ENCODE data around the gene KIAA1549. TPM values are rescaled to one million over a fixed set of nuclear protein-coding genes. Genes with fewer than 3 reads are reported as not detected.

Gene KIAA1549
- total RNA-seq, 2 experiments from 2014 or later, result 1.6 to 1.7 TPM

DNA sequence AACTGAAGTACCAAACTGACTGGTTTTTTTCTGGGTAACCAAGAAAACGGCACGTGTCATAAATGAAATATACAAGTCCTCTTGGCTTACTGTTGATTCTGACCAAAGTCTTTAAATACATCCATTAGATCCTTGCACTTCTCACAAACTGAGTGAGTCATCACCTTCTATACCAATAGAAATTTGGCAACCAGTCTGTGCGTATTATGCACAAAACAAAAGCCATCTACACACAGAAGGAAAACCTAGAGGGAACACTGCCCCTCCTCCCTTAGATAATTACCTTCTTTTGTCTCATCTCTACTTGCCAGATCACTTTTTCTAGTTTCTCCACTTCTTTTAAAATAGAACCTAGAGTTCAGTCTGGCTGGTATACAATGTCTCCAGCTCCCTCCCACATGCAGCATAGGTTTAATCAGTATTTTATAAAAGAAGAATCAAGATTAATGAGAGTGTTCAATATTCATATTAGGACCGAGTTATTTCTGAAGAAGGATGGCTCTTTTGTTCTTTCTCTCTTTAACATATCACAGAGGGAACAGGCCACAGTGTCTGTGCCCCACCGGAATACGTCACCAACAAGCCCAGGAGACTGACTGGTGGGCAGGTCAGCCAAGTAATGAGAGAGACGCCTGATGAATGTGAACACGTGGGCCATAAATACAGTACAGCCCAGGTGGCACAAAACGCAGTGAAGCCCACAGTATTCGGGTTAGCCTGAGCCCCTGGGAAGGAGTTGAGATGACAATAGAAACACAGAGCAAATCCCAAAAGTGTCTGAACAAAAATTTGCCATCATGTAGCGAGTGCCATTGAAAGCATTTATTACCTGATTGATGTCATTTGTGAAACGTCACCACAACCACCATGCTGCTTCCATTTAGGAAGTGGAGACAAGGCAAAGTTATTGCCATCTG is 91.3 kb downstream of the KIAA1549 start:
- POLR2A ChIA-PET, result no interaction called here
- CTCF ChIA-PET, result no interaction called here

DNA sequence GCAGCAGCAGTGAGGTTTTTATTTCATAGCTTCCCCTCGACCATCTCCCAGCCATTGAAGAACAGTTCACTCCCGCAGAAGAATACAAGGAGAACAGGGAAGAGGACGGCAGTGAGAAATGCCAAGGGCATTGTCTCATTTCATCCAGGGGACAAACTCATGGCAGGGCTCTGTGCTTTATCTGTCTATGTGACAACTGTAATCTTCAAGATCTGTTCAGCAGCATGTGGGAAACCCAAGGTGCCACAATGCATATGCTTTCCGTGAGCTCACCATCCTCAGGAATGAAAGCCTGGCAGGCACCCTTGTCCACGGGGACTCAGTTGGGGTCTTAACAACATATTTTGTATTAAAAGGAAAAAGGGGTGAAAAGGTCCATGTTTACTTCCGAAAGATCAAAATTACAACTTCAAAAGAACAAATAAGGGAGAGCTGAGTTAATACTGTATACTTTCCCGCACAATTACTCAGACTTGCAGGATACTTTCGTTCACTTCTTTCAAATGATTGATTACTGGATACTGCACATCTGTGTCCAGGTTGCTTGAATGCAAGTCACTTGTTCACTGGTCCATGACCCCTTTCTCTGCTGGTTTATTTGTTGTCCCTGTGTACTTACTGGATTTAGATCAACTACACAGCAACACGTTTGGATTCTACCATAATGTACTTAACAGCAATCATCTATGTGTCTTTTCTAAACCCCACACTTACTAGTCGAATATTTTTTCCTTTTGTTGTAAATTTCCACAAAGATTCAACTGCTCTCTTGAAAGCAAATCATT is 93.1 kb downstream of the KIAA1549 start:
- ChIA-PET CTCF (interaction anchor here (0.8 kb wide), 1 partner anchor 12 kb away, joined by 3 read pairs; no protein-coding TSS in a partner anchor), POLR2A (no interaction called here)

DNA sequence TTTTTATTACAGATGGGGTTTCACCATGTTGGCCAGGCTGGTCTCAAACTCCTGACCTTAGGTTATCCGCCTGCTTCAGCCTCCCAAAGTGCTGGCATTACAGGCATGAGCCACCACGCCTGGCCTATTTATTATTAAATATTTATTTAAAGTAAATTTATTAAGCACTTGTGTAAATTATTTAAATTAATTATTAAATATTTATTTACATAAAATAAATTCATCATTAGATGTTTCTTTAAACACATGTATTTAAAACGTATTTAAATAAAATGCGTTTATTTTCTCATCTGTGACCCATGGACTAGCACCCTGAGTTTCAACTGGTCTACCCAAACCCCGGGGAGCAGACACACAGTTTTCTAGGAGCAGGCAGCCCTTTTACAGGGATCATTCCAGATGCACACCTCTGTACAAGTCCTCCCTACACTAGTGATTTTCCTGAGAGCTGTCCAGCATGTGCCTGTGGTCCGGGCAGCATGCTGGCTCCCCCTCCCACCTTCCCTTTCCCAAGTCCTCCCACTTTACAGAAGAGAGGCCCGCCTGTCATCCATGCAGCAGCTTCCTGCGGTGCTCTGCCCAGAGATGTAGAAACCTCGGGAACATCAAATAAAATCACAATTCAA is 94.0 kb downstream of the KIAA1549 start:
- ChIA-PET POLR2A (interaction anchor here (0.6 to 1.0 kb wide), 2 partner anchors 9 to 11 kb away, joined by 4 to 6 read pairs; no protein-coding TSS in a partner anchor), CTCF (interaction anchor here (1.0 to 1.7 kb wide), 11 partner anchors 8 to 262 kb away, joined by 3 to 12 read pairs (median 4); partner anchors contain the start of gene ZC3HAV1L)

DNA sequence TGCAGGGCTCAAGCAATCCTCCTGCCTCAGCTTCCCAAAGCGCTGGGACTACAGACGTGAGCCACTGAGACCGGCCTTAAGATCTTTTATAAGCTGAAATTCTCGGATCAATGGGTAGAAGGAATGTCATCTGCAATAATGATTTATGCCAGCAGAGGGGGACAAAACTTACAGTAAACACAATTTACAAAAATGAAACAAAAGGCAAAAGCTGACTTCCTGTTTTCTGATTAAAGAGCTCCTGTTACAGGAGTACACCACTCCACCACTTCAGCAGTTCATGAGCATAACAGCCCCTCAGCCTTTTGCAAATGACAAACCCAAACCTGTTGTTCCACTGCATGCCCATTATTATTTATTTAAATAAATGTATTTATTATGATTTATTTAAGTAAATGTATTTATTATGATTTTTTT is 94.7 kb downstream of the KIAA1549 start:
- ChIA-PET POLR2A (interaction anchor here (0.6 to 1.0 kb wide), 2 partner anchors 9 to 11 kb away, joined by 4 to 6 read pairs; no protein-coding TSS in a partner anchor), CTCF (interaction anchor here (1.0 to 1.7 kb wide), 12 partner anchors 9 to 262 kb away, joined by 3 to 12 read pairs (median 4); partner anchors contain the start of gene ZC3HAV1L)

DNA sequence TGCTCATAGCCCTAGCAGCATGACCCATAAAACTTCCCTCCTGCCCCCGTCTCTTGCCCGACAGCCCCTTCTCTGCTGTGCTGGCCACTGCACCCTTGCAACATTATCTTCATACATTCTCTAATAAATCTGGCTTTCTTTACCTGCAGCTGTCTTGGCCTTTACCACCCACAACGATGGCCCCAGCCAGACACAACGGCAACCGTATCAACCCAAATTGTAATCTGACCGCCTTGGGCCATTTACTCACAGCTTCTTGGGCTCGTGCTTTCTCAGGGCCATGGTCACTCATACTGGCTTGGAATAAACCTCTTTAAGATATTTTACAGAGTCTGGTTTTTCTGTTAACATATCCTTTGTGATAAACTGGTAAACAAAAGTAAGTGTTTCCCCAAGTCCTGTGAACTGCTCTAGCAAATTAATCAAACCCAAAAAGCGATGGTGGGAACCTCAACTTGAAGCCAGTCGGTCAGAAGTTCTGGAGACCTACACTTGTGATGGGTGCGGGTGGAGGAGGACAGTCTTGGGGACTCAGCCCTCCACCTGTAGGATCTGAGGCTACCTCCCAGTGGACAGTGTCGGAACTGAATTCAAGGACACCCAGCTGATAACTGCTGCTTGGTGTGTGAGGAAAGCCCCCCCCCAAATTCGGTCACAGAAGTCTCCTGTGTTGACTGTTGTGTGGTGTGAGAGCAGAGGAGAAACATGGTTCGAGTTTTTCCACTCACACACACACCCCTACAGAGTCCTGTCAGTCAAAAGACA is 95.6 kb downstream of the KIAA1549 start:
- CTCF ChIA-PET, result interaction anchor here (1.1 to 1.7 kb wide), 7 partner anchors 8 to 190 kb away, joined by 3 to 12 read pairs (median 4); partner anchors contain the start of gene ZC3HAV1L
- POLR2A ChIA-PET, result no interaction called here

DNA sequence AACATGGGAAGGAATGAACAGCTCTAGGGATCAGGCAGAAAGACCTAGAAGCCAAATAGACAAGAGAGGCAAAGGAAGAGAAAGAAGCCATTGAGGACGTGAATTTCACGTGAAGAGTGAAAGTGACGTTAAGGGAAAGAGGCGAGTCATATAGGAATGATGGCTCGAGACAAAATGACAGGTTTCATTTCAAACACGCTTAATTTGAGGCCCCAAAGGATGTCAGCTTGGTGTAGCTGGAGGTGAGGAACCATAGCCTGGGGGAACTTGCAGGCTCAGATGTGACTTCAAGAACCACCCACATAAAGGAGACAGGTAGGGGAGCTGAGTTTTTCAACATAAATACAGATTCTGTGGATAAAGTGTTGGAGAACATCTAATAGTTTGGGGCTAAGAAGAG is 98.9 kb downstream of the KIAA1549 start:
- ChIA-PET POLR2A (no interaction called here), CTCF (interaction anchor here (0.7 to 1.1 kb wide), 3 partner anchors 10 to 1042 kb away, joined by 3 read pairs; no protein-coding TSS in a partner anchor)

DNA sequence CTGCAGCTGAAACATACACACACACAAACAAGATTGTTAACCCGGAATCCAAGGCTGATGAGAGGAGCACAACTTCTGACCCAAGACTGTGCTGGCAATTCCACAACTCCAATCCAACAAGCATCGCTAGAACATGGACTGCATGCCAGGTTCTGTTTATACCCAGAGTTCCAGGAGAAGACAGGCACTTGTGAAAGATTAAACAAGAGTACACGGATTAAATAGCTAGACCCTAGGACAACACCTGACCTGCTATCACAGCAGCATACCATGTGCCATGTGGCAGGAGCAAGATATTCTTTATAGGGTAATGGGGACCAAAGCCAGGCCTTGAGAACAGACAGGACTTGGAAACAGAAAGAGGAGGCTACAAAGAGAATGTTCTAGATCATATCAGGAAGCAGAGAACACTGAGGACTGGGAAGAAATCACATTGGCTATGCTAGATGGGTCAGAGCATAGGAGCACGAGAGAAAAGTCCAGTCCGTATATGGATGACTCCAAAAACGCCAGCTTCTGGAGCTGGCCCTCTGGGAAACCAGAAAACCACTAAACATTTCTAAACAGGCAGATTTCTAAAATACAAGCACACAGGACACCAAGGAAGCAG is 99.5 kb downstream of the KIAA1549 start:
- CTCF ChIA-PET, result interaction anchor here (1.1 kb wide), 1 partner anchor 143 kb away, joined by 3 read pairs; no protein-coding TSS in a partner anchor
- POLR2A ChIA-PET, result no interaction called here

DNA sequence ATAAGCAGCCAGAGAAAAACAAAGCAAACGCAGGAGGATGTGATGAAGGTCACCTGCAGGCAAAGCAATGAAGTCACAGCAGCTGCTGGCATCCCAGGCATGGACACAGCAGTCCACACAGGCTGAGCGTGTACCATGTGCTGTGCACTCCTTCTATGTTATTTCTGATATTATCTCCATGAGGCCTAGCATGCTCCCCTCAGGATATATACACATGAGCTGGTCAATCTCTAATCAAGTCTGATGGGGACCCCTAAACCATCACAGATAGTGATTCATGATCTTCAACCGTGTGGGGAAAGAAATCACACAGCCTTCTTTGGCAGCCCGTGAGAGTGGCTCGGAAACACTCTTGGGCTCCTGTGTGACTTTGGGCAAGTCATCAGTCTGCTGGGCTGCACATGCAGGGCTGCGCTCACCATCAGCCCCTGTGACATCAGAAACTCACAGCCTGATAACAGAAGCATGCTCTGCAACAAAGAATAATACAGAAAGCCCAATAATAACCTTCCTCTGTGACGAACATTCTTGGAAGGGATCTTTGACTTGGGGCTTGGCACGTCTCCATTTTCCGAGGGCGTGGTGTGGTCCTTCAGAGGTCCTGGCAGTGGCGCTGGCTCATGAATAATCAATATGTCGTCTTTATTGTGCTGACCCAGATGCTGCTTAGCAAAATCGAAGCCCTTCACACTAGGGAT is 100.2 kb downstream of the KIAA1549 start:
- ChIA-PET CTCF (no interaction called here), POLR2A (no interaction called here)

DNA sequence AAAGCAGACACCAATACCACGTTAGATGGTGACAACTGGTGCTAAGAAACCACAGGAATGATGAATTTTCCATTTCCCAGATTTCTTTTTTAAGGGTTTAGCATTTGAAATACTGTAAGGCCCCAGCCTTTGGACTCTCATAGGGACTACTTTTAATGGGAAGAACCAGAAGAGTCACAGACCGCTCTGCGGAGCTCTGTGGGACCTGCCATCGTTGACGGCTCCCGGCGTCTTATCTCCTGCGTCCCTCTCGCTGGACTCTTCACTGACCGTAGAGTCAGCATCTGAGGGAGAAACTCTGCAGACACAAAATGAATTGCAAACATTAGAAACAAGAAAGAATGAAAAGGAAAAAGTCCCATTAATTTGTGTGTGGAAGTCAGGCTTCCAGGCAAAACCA is 101.8 kb downstream of the KIAA1549 start:
- CTCF ChIA-PET, result no interaction called here
- POLR2A ChIA-PET, result no interaction called here

DNA sequence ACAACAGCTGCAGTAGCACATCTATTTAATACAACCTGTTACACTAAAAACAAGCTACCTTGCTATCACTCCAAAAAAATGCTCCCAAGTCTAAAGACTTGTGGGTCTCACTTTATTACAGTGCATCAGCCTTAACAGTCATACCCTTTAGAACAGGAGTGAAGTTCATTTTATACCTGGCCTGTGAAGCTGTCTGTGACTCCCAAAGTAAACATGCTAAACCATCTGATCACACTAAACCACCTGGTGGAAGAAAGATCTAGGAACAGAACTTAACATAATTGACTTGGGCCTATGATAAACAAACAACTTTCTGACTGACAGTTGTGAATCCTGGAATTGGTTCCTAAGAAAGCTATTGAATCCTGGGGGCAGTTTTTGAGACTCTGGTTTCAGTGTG is 102.3 kb downstream of the KIAA1549 start:
- ChIA-PET CTCF (no interaction called here), POLR2A (no interaction called here)

DNA sequence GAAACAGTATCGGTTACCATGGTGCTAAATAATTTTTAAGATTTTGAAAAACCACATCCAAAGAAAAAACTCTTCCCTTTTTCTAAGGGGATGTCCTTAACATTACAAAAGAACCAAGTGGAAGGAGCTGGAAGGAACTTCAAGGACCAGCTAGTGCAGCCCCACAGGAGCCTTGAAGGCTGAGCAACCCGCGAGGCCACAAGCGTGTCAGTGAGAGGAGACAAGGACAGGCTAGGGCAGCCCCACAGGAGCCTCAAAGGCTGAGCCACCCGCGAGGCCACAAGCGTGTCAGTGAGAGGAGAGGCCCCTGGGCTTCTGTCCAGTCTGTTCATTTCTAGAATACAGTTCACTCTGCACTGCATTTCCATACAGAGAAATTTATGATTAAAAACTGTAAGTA is 103.1 kb downstream of the KIAA1549 start:
- POLR2A ChIA-PET, result no interaction called here
- CTCF ChIA-PET, result interaction anchor here (2.0 kb wide), 1 partner anchor 8 kb away, joined by 12 read pairs; no protein-coding TSS in a partner anchor

DNA sequence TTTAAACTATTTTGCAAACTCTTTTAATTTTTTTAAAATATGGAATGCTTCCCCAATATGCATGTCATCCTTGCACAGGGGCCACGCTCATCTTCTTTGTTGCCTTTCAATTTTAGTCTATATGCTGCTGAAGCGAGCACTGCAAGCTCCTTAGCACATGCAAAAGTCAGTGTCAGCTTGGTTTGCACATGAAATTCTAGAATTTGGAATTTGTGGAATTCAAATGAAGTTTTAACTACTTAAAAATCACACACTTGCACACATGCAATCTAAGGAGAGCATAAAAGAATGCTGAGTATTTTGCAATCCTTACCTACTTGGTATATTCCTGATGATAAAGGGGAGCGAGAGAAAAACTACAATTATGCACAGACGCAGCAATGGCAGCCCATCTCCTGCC is 104.9 kb downstream of the KIAA1549 start:
- ChIA-PET POLR2A (no interaction called here), CTCF (interaction anchor here (1.1 to 2.0 kb wide), 2 partner anchors 10 to 12 kb away, joined by 3 to 12 read pairs; no protein-coding TSS in a partner anchor)

DNA sequence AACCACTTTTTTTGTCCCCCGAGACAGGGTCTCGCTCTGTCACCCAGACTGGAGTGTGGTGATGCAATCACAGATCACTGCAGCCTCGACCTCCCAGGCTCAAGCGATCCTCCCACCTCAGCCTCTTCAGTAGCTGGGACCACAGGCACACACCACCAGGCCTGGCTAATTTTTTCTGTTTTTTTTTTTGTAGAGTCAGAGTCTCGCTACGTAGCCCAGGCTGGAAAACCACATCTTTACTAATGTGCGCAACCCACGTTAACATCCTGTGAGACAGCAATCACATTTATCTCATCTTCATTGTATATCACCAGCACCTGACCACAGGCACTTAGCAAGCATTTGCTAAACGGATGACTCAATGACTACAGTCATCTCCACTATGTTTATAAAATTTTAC is 105.4 kb downstream of the KIAA1549 start:
- POLR2A ChIA-PET, result no interaction called here
- CTCF ChIA-PET, result interaction anchor here (1.1 to 2.0 kb wide), 2 partner anchors 10 to 12 kb away, joined by 3 to 5 read pairs; no protein-coding TSS in a partner anchor

DNA sequence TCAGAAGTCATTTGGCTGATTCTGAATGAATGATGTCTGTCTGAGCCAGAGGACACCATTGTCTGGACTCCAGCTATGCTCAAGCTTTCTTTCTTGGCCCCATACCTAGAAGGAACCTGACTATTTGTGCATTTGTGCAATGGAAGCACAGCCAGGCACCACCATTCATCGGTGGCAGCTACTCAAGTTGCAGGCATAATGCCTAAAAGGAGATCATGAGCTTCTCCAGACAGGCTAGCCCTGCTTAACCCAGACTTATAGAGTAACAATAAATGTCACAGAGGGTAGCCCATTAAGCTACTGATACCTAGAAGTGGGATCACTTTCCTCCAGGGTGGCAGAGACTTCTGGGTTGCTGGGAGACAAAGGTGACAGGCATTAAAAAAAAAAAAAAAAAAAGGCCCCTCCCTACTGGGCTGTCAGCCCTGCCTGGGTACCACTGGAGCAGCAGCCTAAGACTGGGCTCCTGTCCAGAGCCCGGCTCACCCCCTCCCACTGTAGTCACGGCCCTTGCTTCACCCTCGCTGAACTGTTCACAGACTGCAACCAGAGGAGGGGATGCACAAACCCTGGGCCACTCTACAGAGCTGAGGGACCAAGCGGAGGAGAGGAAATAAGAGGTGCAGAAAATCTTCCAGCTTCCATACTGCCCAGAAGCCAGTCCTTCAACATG is 107.8 kb downstream of the KIAA1549 start:
- ChIA-PET CTCF (interaction anchor here (0.6 to 1.4 kb wide), 3 partner anchors 11 to 168 kb away, joined by 3 to 4 read pairs (median 4); no protein-coding TSS in a partner anchor), POLR2A (no interaction called here)

DNA sequence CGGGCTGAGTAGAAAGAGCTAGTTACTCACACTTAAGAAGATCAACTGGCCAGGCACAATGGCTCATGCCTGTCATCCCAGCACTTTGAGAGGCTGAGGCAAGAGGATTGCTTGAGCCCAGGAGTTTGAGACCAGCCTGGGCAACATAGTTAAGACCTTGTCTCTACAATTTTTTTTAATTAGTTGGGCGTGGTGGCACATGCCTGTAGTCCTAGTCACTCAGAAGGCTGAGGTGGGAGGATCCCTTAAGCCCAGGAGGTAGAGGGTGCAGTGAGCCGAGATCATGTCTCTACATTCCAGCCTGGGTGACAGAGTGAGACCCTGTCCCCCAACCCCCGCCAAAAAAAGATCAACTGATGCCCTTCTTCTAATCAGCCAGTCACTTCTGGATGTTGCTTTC is 108.6 kb downstream of the KIAA1549 start:
- ChIA-PET POLR2A (no interaction called here), CTCF (no interaction called here)

DNA sequence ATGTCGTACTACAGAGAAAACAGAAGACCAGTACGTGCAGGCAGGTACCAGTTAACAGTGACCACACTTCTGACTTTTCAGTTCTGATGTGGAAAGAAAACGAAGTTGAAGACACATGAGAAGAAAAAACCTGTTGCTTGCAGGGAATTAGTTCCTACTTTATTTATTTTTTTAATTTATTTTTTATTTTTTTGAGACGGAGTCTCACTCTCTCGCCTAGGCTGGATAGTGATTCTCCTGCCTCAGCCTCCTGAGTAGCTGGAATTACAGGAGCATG is 109.4 kb downstream of the KIAA1549 start:
- CTCF ChIA-PET, result no interaction called here
- POLR2A ChIA-PET, result no interaction called here

DNA sequence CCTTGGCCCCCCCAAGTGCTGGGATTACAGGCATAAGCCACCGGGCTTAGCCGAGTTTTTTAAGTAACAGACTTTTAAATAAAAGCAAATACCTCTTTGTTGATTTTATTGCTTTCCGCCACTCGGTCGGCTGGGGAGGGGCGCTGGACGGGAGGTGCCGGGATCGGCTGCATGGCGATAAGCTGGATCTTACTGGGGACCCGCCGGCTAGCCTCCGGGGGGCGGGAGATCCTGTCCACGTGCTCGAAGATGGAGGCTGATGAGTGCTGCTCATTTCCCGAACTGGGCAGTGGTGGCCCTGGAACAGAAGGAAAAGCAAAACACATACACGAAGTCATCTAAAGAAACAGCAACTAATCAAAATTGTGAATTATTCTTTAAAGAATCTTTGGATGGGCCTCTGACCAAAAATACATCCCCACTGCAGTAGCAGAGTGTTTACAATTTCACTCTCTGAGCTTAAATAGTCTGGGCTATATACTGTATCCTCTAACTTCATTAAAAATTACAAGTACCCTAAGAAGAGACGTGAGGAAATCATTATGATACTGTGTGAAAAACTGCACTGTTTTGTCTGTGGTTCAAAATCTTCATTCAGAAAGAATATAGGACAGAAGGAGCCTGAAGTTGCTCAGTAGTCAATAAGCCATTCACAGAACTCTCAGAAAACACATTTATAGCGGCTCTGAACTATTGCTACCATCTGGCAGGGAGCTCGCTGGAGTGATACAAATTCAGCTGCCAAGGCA is 110.0 kb downstream of the KIAA1549 start:
- CTCF ChIA-PET, result no interaction called here
- POLR2A ChIA-PET, result no interaction called here

Data from activated CD8-positive, alpha-beta memory T cell treated with anti-CD3 and anti-CD28 coated beads for 36 hours (primary cell).